AG08395 (cell line): Measurements from ENCODE around the gene HPS1.

Experiments
- DNase-seq: peaks from one replicate; pipeline ENCODE4 v3.0.0; 2012; ENCODE audit warnings: mixed read lengths, low spot score

HPS1 gene

DNA sequence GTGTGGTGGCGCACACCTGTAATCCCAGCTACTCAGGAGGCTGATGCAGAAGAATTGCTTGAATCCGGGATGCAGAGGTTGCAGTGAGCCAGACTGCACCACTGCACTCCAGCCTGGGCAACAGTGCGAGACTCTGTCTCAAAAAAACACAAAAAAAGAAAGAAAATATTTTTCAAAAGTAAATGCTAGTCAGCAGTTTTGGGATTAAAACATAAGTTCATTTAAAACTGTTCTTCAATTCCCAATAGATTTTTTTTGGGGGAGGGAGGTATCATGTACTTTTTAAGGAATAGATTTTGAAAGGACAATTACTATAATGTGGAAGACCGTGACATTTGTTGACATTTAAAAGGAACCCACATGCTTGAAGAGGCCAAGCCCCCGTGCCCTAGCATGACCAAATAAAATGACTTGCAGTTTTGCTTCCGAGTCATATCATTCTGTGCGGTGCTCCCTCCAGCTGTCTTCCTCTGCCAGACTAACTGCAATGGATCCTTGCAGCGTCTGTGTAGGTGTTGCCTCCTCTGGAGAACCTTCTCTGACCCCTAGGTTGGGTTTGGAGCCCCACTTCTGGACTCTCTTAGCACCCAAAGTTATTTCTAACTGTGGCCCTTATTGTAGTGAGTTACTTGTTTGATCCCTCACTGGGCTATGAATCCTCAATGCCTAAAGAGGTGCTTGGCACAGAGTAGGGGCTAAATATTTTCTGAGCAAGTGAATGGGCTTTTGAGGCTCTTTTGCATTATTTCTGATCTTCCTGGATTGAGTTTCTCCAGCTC, 17.4 kb upstream of the HPS1 start:
- DNase-seq, result no peak

- DNase-seq, result no peak
These were observed 16.3 kb upstream of the HPS1 start for GRCh38 chr10:98463016-98463415.

GRCh38 chr10:98461500-98461842, 14.7 kb upstream of the HPS1 start:
- no peak for DNase-seq

DNA sequence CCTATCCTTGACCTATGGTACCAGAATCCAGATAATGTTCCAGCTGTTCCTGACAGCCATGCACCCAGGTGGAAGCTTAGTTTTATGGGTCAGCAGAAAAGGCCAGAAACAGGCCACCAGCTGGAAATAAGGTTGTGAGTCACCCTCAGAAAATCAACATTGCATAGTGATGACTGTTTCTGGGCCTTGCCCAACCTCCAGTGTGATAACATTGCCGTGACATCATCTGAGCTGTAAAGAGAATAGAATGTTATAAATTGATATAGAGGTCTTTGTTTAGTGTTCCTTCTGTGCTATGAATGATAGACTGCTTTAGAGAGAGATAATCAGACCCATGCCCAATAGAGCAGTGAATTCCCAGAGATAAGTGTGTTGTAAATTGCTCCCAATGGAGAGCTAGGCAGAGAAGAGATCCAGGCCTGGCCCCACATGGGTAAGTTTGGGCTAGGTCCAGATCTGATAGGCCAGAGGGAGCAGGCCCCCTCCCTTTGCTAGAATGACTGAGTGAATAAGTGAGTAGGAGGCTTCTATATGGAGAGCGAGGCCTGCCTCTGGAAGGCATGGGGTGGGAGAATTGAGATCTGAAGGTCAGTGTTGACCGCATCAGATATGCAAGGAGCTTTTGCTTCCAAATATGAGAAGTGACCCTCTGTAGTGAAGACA, 14.2 kb upstream of the HPS1 start:
- DNase-seq, result peak; percentile 90

DNA sequence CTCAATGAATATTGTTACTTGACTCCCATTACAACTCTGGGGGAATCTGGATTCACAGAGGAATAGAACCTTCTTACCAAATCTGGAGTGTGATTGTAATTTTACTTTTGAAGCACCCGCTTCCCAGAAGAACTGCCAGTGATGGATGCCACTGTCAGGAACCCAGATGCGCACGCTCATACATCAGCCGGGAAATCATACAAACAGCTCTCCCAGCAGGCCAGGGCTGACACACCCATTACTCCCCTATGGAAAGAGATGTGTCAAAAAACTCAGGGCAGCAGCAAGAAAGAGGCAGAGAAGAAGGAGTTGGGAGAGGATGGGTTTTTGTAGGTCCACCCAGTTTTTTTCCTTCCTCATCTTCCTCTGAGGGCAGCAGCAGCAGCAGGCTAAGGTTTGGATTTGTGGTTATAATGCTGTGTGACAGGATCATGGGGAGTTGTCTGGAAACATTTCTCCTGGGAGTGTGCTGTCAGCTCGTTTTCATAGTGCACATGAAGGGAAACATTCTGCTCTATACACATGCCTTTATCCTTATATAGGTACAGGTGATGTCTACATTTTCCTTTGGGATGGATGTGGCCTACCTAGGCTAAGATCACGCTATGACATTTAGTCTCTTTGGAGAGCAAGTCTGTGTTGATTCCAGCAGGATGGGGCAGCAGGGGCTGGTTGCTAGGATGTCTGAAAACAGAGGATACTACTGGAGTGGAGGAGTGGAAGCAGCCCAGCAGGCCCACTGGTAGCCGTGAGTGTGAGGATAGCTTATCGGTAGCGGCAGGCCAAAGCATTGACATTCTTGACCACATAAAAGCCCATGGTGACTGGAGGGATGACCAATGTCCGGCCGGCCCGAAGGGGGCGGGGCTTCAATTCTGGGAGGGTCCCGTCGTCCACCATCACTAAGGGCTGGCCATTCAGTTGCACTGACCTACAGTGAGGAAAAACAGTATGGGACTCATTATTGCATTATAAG, 12.4 kb upstream of the HPS1 start:
- DNase-seq, result no peak

DNA sequence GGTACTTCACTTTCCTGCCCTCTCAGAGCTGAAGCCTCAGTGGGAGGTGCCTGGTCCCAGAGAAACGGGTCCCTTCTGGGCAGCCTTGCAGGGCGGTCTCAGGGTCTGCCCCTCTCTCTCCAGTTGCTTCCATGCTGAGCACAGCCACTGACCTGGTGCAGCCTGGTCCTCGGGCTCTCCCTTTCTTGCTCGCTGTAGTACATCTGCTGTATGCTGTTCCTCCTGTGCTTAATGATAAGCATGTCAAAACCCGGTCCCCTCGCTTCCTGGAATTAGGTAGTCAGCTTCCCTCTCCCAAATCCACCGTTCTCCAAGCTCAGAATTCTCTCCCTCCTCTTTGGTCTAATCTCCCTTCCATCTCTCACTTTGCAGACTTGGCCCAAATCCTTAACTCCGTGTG, 11.0 kb upstream of the HPS1 start:
- no peak for DNase-seq

DNA sequence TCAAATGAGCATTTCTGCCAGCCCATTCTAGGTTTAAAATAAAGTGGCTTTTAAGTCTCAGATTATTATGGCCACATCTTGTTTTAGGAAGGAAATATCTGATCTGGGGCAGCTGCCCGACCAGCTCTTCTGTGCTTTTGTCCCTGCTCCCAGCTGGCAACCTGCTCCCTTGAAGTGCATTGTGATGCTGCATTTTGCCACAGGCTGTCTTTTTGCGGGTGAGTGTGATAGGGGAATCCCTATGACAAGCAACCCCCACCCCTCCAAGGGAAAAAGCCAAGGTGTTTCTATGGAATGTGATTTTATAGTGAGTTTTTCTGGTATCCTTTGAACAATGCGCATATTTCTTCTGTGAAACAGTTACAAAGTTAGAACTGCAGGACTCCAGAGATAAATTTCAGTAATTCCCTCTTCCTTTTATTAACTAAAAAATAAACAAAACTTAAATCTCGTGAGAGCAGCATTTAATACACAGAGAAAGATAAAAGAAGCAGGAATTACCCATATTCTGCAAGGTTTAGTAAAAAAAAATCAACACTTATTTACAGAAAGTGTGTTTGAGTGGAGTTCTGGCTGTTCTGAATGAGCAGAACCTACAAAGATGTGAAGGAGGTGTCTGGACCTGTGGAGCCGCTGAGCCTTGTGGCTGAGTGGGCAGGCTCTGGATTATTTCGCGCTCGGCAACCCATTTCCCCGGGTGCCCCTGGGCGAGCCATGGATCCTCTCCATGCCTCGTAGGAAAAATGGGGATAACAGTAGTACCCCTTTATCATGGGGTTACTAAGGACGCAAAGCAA, 10.1 kb upstream of the HPS1 start:
- DNase-seq, result no peak

DNA sequence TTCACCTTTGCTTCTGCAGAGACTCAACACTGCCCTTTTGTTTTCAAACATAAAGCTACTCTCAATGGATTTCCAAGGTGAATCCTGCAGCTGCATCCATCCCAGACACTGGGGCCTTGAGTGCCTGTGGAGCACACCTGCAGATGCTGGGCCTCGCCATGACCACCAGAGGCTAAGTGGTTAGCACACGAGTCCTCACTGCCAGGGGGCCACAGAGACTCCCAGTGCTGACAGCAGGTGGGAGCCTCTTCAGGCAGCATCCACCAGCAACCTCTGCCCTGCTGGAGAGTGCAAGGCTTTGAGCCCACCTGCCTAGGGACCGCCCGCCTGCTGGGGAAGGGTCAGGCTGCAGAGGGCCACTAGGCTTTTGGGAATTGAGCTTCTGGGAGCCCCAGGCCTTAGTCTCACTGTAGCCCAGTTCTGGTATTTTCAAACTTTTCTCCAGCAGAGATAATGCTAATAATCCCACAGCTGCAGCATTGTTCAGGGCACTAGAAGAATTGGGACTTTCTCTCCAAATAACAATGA, 9.4 kb upstream of the HPS1 start:
- no peak for DNase-seq

DNA sequence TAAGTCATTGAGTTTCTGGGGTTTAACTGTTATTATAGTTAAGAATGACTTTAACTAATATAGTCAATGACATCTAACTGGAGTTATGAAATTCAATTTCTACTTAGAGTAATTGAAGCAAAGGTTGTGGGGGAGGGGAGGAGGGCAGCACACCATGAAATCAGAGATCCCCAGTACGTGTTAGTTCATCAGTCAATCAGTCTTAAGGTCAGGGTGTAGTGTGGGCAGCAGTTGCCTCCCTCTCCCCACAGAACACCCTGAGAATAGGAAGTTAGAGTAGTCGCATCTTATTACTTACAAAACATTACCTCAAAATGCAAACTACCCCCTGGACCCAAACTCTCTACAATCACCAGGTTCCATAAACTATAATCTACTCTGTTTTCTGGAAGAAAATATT, 7.0 kb upstream of the HPS1 start:
- no peak for DNase-seq

GRCh38 chr10:98450618-98451017, 3.9 kb upstream of the HPS1 start:
- no peak for DNase-seq

GRCh38 chr10:98449287-98449686, 2.6 kb upstream of the HPS1 start:
- DNase-seq, result no peak

DNA sequence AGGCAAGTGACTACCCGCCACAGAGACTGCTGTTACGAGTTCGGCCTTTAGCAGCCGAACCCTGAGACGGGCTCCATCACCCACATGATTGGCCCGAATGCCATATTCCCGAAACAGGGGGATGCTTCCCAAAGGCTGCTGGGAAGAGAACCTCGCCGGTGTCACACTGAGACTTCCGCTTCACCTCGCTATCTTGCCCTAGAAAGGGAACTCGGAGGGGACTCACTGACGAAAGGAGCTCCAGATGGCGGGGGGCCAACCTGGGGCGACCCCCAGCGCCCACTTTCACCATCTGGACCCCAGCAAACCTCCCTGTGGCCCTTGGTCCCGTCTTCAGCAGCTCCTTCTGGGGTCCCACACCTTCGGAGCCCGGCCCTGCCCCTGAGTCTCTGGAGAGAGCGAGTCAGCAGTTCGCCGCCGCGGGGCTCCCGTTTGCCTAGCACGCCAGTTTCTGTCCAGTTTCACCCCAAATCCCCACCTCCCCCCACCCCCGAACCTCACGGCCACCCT, 529 bp downstream of the HPS1 start:
- peak; percentile 49 for DNase-seq

GRCh38 chr10:98445200-98445812, 1.4 kb downstream of the HPS1 start:
- DNase-seq, result no peak

DNA sequence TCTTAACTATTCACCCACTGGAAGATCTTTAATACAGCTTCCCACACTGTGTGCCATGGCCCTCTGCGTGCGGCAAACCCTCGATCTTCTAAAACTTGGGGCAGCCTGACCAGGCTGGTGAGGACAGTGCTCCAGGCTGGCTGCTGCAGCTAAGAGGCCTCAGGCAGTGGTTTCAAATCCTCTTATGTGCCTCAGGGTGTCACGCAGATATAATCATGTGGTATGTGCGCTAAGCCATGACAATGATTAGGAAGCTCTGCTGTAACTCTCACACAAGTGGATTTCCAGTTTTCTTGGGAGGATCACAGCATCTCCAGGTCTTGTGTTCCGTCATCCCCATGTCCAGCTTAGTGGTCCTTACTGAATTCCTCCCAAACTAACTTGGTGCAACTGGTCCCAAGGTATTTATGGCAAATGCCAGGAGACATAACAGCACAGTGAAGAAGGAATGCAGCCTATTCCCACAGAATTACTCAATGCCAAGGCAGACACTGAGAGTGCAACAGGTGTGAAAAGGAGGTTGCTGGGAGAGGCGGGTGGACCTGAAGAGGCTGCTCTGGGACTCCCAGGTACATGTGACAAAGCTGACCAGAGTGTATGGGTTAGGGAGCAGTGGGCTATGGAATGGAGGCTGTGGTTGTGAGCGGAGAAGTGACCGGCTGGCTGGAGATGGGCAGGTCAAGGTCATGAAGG, 2.3 kb downstream of the HPS1 start:
- DNase-seq, result no peak

DNA sequence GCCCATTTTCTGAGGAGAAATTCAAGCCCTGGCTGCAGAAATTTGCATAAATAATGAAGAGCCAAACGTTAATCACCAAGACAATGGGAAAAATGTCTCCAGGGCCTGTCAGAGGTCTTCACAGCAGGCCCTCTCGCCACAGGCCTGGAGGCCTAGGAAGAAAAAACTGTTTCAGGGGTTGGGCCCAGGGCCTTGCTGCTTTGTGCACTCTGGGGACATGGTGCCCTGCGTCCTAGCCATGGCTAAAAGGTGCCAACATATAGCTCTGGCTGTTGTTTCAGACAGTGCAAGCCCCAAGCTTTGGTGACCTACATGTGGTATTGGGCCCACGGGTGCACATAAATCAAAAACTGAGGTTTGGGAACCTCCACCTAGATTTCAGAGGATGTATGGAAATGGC, 8.0 kb downstream of the HPS1 start:
- no peak for DNase-seq

GRCh38 chr10:98436704-98437103, 10.0 kb downstream of the HPS1 start:
- no peak for DNase-seq

DNA sequence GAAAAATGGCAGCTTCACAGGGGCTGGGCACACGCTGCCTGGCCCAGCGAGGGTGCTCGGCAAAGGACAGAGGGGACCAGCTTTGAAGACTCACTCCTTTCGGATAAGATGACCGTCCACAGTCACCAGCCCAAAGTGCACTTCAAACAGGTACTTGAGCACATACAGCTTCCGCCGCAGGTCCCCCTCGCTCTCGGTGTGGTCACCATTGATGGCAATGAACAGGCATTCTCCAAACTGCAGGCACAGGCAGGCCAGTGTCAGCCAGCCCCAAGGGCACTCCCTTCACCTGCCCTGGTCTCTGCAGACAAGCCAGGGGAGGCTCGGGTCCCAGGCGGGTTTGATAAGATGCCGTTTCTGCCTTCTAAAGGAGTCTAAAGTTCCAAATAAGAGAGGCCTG, 11.6 kb downstream of the HPS1 start:
- DNase-seq, result no peak

- no peak for DNase-seq
These were observed 12.6 kb downstream of the HPS1 start for GRCh38 chr10:98433881-98434732.

DNA sequence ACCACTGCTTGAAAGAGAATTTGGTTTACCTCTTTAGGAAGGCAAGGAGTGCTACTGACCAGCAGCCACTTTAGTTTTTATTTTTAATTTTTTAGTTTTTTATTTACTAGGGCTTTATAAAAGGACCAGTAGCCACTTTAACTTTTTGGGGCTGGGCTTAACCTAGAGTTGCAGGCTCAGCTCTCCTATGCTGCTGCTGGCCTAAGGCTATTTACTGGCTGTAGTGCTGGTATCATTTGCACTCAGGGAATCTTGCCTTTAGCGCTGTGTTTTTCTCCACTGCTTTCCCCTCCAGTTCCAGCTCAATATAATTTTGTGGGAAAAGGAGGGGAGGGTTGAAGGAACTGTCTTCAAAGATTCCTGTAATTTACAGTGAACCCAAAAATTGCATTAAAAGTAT, 13.4 kb downstream of the HPS1 start:
- no peak for DNase-seq
